CD4-positive, alpha-beta T cell treated with Interferon gamma for 1 hour (primary cell): ENCODE data around the gene BTBD16.

Source experiments
- DNase-seq: peaks from one replicate; pipeline ENCODE4 v3.0.0-alpha.2; 2020

Gene BTBD16

DNA sequence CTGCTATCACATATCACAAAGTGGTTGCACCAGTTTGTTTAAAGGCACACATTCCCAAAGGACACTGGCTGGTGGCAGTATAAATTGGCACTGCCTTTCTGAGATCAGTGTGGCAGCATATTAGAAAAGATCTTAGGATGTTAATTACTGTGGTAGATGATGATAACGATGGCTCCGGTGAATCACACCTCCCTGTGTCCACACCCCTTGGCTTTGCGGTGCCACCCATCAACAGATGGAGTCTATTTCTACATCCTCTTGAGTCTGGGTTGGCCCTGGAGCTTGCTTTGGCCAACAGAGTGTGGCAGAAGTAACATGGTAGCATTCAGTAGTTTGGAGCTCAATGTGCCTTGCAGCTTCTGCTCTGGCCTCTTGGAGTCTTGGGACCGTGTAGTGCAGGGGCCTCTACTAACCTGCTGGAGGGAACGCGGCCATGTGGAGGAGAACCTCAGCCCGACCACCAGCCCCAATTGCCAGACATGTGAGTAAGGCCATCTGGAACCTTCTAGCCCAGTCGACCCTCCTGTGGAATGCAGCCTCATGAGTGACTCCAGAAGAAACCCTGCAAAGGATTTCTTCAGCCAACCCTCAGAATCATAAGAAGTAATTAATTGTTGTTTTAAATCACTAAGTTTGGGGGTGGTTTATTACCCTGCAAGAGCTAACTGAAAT, 76.2 kb downstream of the BTBD16 start:
- DNase-seq, result no peak

DNA sequence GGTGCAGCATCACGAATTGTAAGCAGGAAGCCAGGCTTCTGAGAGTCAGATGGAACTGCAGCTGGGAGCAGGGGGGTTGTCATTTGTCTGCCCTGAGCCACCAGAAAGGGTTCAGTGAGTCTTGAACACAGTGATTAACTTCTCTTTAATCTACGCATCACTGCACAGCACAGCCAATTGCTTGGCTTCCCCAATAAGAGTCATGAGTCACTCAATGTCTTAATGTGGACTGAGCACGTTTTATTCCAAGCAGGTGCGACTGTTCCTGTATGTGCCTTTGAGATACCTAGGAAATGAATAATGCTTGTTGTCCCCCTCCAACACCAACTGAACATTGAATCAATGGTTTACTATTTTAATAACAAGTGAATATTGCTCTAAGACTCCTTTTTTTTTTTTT, 77.4 kb downstream of the BTBD16 start:
- no peak for DNase-seq

DNA sequence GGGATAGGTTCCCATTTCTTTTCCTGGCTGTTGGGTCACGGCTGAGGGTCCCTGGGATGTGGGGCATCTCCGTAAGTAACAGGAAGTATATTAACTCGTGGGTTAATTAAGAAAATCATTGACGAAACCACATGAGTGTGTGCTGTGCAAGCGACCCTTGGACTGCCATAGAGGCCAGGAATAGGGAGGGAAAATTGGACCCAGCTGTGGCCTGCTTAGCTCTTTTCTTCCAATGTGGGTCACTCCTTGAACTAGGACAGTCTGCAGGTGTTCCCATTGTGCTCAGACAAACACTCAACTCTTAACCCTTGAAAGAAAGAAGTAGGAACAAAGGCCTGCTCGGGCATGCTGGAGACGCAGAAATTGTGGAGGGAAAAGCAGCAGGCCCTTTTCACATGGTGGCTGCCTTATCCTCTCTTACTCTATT, 77.9 kb downstream of the BTBD16 start:
- no peak for DNase-seq

DNA sequence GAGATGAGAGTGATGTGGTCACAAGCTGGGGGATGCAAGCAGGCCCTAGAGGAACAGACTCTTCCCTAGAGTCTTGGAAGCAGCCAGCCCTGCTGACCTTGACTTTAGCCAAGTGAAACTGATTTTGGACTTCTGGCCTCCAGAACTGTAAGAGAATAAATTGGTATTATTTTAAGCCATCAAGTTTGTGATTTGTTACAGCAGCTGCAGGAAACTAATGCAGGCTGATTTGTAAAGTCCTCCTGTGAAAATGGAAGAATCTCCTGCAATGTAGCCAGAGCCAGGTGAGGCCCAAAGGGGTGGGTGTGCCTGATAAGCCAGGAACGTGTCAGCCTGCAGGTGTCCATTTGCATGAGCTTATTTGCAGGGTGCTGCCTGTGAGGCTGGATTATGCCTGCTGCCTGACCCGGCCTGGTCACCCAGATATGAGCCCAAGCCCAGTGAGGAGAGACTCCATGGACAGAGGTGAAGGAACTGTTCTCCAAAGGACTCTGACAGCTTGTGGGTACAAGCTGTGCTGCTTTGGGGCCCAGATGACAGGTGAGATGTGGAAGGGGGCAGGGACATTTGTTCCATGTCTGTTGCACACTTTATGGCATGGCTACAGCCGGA, 78.8 kb downstream of the BTBD16 start:
- no peak for DNase-seq

DNA sequence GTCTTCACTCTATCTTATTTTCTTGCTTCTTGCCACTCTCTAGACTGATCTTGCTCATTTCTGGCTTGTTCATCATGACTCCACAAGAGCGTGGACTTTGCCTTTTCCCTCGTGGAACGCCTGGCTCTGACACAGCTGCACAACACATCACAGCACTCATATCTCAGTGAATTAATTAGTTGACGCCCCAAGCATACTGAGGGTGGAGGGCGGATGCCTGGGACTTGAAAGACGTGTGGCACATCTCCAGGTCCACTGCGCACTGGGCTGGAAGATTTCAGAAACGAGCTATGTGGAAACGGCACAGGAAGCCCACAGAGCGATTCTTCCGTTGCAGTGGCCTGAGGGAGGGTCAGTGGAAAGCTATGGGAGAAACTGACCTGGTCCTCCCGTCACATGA, 79.8 kb downstream of the BTBD16 start:
- DNase-seq, result no peak

DNA sequence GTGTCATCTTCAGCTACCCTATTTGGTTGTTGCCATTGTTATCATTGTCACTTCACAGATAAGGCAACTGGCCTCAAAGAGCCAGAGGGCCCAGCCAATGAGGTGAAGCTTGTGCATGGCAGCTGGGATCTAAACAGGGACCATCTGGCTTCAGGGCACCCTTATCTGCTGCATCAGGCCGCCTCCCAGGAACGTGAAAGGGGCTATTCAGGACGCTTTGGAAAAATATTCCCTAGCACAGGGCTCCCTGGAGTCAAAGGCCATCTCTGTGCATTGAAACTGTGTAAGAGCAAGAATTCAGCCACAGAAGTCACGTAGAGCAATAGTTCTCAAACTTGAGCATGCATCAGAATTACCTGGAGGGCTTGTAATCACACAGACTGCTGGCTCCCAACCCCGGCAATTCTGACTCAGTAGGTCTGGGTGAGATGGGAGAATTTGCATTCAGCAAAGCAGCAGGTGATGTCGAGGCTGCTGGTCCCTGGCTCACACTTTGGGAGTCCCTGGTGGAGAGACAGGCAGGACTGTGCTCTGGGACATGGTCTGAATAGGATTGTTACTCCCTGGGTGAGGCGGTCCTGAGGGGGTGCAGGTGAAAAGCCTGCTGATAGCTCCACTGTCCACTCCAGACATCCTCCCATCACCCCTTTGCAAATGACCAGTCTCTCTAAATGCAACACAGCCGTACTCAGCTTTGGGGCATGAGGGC, 81.9 kb downstream of the BTBD16 start:
- DNase-seq, result no peak

DNA sequence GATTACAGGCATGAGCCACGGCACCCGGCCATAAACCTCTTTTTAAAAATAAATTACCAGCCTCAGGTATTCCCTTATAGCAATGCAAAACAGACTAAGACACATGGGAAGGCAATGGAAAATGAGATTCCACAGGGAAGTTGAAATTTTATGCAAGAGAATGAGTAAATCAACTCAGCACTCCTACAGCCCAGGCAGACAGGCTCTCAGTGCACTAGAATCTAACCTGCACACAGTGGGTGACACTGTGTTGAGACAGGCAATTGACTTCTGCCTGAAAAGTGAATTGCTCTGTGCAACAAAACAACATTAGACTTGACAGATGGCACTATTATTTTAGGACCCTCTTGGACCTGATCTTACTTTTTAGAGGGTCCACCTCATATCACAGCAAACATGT, 83.3 kb downstream of the BTBD16 start:
- DNase-seq, result no peak

DNA sequence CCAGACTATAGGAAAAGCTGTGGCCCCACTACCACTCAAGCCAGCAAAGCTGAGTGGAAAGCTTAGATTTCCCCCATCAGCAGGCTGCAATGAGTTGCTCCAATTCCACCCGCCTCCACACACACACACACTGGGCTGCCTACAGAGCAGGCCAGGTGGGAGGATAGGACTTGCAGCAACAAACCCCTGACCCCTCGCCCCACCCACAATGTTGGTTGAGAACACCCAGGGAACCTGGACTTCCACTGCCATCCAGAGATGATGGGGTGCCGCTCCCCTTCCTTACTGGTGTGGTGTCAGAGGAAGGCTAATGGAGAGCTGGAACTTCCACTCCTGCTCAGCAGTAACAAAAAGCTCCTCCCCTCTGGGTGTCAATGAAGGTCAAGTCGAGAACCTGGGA, 86.6 kb downstream of the BTBD16 start:
- DNase-seq, result no peak

DNA sequence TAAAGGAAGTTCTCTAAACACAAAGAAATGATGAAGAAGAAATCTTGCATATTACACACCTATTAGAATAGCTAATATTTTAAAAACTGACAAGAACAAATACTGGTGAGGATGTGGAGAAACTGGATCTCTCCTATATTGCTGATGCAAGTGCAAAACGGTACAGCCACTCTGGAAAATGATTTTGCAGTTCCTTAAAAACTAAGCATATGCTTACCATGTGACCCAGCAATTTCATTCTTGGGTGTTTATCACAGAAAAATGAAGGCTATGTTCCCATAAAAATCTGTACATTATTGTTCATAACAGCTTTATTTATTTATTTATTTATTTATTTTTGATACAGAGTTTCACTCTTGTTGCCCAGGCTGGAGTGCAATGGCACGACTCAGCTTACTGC, 88.5 kb downstream of the BTBD16 start:
- no peak for DNase-seq

DNA sequence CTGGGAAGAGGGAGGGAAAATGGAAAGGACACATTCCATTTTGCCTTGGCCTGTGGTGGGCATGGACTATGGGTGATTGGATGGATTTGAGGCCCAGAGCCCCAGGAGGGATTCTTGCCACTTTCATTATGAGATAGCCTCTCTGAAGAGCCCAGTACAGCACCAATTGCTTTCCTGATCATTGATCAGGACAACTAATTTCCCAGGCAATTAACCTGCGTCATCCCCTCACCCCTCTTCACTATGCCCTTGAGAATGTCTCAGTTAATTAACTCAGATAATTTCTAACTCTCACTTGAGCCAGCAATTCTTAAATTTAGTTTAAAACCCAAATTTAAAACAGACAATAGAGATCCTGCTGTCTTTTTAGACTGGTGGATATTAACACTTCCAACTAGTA, 90.0 kb downstream of the BTBD16 start:
- no peak for DNase-seq

DNA sequence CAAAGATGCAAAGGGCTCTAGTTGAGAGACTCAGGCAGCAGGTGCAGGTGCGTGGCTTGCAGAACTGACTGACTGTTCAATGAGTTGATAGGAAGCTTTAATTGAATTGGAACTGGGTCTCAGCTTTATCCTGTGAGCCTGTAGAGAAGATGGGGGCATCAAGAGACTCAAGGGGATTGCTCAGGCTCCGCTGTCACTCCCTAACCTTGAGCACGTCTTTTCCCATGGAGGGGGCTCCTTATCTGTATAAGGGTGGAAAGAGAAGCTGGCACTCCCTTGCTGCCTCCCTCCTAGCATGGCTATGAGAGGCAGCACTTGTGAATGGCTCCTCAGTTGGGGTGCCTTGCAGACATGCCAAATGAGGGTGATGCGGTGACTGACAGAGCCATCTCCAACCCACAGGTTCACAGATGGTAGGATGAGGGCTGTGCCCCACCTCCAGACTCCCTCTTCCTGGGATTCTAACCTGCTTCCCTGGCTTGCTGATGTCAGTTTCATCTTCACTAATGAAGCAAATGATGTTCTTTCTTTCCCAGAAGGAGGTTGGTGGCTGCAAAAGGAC, 91.0 kb downstream of the BTBD16 start:
- DNase-seq, result no peak

DNA sequence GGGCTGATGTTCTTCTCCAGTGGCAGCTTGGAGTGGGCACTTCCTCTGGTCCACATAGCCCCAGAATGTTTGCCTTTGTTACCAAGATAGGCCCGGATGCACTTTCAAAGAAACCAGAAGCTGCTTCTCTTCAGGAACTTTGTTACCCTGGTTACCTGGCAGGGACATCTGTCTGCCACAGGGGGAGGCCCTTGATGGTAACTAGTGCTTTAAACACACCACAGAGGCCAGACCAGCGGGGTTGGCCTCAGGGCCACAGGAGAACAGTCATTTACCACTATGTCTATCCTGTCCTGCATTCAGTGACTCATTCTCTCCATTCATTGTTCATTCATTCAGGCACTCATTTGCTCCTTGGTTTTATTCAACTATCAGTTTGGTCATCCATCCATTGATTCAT, 91.5 kb downstream of the BTBD16 start:
- DNase-seq, result no peak

DNA sequence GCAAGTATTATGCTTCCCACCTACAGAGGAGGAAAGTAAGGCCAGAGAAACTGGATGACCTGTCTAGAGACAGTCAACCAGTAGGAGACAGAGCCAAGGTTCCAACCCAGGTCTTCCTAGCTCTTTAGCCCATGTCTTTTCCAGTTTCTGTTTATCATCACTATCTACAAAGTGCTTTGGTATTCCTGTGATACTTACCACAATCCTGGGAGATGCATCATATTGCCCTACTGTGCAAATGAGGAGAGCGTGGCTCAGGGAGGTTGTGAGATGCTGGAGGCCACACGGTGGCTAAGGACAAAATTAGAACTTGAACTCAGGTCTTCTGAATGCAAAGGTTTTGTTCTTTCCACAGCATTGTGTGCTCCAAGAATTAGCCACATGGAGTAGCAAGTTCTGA, 92.2 kb downstream of the BTBD16 start:
- no peak for DNase-seq

DNA sequence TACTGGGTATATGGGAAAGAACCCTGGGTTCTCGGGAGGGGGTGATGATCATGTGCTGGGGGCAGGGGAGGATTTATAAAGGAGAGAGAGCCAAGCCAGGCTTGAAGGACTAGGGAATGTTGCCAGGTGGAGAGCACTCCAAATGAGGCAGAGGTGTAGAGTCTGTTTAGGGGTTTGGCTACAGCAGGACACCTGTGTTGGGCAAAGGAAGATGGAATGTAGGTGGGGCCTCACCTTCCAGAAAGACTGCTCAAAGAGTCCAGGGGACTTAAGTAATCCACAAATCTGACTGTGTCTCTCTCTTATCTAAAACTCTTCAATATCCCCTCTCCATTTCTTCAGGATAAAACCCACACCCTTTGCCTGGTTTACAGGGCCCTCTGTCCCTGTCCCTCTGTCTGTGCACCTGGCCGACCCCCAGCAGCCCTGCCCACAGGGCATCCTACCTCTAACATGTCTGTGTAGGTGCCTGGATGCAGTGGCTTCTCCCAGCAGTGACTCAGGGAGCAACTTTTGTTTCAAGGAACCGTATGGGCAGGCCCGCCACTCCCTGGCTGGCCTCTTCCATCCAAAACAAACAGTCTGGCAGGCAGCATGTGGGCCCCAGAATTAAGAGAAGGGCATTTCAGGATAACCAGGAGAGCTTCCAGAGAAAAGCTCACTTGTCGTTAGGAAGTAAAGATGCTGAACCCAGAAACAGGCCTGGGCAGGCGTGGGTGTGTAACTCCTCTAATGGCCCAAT, 92.8 kb downstream of the BTBD16 start:
- DNase-seq, result no peak

DNA sequence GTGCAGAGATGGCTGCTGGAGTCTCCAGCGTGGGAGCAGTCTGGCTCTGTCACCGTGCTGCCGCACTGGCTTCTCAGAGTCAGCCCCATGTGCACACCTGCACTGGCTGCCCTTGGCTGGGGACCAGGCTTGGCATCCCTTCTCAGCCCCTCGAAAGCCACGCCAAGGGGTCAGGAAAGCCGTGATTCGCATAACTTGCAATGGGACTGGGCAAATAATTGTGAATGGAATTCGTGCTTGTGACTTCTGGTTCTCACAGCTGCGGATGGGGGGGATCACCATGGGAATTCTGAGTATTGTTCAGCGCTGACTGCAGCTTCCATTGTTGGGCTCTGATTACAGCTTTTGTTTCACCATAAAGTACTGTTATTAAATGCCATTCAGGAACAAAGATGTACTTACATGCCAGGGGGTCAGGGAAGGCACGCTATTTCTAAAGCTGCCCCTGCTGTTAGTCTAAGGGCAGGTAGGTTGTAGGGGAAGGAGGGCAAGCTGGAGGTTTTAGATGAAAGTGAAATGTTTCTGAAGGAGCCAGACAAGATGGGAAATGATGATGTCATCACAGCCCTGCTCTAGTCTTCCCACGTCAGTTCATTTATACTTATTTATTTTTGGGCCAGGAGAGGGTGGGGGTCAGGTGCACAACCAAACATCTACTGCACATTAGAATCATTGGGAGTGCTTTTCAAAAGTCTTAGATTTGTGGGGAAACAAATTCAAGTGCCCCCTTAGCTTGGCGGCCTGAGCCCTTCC, 97.6 kb downstream of the BTBD16 start:
- DNase-seq, result no peak

DNA sequence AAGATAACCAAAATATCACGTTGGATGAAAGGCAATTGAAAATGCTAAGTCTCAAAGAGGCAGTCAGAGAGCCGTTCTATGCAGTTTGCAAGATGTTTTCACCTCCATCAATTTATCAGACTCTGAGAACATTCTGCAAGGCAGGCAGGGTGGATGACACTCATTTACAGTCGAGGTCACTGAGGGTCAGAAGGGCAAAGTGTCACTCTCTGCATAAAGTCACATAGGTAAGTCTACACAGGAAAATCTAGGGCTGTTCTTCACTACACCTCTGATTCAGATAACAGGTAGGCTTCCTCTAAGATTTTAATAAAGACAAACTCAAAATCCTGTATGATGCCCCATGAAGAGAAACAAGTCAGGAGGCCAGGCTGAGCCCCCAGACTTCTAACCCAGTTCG, 102.0 kb downstream of the BTBD16 start:
- no peak for DNase-seq

DNA sequence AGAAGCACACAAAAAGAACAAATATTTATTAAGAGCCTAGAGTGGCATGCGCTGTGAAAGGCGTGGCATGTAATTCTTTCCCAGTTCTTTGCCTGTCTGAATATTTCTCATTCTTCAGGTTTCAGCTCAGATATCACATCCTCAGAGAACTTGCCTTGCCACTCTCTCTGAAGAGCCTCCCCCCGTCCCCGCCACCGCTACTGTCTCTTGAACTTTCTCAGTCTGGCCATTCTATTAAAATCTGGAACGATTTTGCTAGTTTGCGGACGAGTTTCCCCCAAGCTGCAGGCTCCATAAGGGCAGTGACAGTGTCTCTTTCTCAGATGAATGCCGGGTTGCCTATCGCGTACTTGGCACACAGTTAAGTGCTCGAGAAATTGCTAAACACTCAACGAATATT, 102.6 kb downstream of the BTBD16 start:
- DNase-seq, result no peak

DNA sequence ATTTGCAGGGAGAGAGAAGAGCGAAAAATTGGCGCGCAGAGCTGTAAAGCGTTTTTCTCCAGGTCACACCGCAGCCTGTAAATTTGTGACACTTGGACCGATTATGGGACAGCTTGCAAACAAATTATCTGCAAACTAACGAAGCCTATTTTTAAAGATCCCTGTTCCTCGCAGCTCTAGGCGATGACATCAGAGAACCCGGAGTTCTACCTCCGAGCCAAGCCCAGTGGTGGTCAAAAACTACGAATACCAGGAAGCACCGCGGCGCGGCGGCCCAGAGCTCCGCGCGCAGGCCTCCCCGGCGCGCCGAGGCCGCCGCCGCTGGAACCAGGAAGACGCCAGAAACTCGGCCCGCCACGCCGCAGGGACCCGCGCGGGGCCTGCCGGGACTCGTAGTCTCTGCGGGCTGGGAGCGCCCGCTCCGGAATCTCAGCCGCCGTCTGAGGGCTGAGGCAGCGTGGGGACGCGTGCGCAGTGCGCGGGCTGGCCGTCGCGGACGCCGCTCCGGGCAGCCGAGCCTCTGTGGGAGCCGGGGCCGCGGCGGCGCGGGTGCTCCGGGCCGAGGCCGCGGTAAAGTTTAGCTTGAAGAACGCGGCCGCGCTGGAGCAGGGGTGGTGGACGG, 103.3 kb downstream of the BTBD16 start, which contains the start of gene PLEKHA1:
PLEKHA1 (plus strand) TSS at position 472 of the 622 bp plus-strand sequence. CDS start 18,493 bp downstream, outside the sequence.
- DNase-seq, result peak; percentile 94

DNA sequence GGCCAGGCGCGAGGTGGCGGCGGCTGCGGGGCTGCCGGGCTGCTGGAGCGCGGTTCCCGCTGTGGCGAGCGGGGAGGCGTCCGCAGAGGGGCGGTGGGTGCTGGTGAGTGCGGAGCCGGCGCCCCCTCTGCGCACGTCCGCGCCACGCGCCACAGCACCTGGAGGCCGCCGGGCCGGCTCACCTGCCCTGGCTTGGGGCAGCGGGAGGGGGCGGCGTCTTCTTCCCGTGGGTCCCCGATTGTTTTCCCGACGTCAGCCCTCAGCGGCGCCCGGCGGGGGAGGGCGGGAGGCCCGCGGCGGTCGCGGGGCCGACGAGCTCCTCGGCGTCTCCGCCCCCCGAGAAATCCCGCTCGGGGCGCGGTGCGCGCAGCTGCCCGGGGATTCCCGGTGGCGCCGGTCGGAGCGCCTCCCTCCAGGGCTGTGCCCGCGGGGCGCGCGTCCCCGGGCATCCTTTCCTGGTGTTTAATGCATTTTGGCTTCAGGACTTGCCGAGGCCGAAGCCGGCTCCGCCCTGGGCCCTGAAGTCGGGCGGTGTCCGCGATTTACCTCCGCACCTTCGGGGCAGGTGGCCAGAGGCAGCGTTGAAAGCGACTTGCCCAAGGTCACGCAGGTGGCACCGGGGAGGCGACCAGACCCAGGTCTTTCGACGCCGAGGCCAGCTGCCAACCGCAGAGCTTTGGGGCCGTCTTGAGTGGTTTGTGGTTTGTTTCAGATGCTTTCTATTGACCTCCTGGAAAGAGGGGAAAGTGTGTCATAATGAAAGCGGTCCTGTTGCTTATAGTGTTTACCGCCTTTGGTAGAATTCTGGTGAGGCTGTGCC, 104.0 kb downstream of the BTBD16 start:
- peak; percentile 82 for DNase-seq

DNA sequence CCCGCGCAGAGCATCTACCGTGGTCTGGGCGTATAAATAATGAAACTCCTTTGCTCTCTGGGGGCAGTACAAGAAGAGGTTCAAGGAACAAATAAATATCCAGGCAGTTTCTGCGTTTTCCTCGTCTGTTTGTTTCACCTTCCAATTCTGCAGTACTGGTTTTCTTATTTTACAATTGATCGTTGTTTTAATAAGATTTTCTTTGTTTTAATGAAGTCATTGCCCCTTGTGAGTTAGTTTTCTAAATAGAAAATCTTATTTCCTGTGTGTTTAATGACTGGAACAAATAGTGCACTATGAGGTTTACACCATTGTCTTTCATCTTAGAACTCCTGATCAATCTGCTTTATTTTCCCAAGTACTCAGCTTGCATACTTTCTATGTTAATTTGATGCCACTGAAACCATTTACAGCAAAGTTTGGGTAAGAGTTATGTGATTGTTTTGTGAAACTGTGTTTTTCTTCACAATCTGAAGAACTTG, 104.6 kb downstream of the BTBD16 start:
- DNase-seq, result no peak
